GM21381 (cell line): ENCODE measurements around the gene ICAM1.
A peak's percentile ranks its signal among the peaks of the same experiment; 100 is the strongest.
"Not testable (repeated sequence)": the region's sequence is repeated elsewhere in the genome, so short reads cannot be mapped to it uniquely, and the experiment has no call there.

ENCODE experiments used
- ATAC-seq: cut with Tn5 transposase; IDR thresholded peaks from one replicate; pipeline ENCODE4 v1.9.1; 2021; ENCODE audit warnings: mild to moderate bottlenecking, moderate library complexity; ENCODE audit not compliant: unreplicated experiment

ICAM1 gene

DNA sequence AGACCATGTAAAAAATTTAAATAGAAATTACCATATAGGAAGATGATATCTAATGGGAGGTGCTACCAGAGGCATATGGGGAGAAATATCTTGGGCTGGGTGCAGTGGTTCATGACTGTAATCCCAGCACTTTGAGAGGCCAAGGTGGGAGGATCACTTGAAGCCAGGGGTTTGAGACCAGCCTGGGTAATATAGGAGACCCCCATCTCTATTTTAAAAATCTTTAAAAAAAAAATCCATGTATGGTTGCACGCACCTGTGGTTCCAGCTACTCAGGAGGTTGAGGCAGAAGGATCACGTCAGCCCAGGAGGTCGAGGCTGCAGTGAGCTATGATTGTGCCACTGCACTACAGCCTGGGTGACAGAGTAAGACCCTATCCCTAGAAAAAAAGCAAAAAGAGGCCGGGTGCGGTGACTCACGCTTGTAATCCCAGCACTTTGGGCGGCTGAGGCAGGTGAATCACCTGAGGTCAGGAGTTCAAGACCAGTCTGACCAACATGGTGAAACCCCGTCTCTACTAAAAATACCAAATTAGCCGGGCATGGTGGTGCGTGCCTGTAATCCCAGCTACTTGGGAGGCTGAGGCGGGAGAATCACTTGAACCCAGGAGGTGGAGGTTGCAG lies 29.0 kb upstream of the ICAM1 start:
- ATAC-seq: not testable (repeated sequence)

DNA sequence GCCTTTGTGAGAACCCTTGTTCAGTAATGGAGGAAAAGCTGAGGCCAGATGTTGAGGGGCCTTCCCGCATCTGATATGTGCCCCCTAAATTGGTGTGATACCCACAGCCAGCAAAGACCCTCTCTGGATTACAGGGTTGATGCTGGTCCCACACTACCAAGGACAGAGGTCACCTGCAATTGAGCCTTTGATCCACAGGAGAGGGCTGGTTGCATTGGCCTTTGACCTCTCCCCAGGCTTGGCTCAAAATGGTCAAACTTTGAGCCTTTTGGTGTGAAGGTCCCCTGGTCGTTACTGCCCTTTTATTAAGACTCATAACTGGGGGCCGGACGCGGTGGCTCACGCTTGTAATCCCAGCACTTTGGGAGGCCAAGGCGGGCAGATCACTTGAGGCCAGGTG lies 27.3 kb upstream of the ICAM1 start:
- ATAC-seq: no peak

DNA sequence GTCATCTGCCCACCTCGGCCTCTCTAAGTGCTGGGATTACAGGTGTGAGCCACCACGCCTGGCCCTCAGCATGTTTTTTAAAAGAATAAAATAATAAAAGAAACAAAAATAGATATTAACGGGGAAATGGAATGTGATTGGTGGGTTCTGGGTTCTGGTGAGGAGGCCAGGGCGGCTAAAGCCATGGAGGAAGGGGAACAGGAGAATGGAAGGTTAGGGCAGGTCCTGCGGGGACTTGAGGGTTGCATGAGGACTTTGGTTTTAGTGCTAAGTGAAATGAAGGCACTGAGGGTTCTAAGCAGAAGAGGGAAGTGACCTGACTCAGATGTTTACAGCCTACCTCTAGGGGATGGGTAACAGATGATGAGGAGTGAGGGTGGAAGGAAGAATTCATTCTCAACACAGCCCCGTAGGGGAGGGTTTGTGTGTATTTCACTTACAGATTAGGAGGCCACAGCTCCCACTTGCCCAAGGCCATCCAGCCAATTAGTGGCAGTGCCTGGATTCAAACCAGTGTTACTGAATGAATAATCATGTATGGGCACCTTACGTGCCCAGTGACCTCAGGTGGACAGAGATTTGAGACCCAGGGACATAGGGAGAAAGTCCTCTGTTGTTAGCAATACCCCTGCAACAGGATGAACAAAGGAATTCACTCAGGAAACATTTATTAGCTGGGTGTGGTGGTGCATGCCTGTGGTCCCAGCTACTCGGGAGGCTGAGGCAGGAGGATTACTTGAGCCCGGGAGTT lies 25.6 kb upstream of the ICAM1 start:
- no peak for ATAC-seq

DNA sequence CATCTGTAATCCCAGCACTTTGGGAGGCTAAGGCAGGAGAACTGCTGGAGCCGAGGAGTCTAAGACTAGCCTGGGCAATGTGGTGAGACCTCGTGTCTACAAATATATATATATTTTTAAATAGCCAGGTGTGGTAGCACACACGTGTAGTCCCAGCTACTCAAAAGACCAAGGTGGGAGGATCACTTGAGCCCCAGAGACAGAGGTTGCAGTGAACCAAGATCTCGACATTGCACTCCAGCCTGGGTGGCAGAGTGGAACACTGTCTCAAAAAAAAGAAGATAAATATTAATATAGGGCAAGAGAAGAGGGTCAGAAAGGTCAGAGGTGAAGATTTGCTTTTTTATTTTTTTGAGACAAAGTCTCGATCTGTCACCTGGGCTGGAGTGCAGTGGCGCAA lies 24.4 kb upstream of the ICAM1 start:
- ATAC-seq: no peak

DNA sequence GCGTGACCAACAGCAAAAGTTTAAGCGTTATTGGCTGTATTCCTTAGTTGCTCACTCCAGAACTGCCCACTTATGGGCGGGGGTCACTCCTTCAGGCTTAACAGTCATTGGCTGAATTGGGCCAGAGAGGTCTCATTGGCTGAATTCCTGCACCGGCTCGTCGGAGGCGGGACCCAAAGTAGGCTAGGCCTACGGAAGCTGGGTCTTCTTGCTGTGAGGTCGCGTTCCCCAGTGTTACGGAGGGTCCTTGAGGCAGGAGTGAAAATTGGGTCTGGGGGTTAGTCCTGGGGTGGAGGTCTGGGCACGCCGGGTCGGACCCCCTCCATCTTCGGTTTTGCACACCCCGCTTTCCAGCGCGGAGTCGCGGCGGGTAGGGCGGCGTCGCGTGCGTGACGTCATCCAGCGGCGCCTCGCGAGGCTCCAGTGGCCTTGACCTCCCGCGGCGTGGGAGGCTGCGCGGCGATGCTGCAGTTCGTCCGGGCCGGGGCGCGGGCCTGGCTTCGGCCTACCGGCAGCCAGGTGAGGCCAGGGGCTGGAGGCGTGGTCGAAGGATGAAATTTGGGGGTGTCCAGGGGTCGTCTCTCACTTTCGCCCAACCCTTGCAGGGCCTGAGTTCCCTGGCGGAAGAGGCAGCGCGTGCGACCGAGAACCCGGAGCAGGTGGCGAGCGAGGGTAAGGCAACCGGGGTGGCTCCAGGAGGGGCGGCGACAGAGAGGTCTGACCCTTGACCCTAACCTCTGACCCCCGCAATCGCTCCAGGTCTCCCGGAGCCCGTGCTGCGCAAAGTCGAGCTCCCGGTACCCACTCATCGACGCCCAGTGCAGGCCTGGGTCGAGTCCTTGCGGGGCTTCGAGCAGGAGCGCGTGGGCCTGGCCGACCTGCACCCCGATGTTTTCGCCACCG lies 18.9 kb upstream of the ICAM1 start, which contains the start of gene MRPL4:
MRPL4 (plus strand) TSS at position 423 of the 903 bp plus-strand sequence; CDS start at position 463, 40 bp downstream.
- ATAC-seq: peak; percentile 85

DNA sequence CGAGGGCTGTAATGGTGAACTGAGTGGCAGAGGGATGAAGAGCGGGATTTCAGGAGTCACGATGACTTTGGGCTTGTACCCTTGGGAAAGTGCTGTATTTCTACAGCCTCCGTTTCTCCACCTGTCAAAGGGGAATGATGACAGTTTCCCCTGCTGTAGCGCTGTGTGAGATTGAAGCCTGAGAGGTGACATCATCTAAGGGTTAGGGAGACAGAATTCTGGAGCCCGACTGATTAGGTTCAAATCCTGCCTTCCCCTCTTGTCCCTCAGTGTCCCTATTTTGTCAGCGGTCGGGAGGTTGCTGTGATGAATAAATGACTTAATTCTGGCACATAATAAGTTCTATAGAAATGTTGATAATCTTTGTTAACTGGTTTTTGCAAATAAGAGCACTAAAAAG lies 18.2 kb upstream of the ICAM1 start:
- no peak for ATAC-seq

DNA sequence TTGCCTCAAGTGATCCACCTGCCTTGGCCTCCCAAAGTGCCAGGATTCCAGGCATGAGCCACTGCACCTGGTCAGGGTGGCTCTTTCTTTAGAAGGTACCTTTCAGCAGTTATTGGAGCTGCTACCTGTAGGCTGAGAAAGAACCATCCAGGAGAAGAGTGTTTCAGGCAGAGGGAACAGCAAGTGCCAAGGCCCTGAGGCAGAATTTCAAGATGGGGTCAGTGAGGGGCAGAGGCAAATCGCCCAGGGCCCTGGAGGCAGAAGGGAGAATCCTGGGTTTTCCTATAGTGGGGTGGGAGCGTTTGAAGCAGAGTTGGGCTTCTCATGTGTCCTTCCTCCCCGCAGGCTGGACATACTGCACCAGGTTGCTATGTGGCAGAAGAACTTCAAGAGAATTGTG lies 16.7 kb upstream of the ICAM1 start:
- no peak for ATAC-seq

DNA sequence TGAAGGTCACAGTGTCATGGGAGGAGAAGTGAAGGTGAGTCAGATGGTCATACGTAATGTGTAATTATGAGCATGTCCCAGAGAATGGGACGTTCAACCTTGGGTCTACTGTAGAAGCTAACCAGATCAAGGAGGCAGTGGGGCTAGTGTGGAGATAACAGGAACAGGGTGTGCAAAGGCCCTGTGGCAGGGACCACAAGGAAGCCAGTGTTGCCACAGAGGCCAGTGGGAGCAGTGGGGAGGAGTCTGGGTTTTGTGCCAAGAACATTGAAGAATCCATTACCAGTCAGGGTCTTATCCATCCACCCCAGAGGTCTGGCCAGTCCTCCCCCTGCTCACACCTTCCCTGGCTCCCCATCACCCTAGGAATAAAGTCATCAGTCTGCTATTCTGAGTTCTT lies 15.6 kb upstream of the ICAM1 start:
- no peak for ATAC-seq

DNA sequence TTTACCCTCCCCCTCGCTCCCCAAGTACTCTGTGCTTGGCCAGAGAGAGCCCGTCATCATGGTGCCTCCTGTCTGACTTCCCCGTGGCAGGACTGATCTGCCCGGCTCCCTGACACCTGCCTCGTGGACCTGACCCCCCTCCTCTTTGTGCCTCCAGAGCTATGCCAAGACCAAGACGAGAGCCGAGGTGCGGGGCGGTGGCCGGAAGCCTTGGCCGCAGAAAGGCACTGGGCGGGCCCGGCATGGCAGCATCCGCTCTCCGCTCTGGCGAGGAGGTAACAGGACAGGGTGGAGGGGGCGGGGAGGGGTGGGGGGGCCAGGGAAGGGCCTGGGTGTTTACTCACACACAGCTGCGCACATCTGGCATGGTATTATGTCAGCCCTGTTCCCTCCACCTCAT lies 14.4 kb upstream of the ICAM1 start:
- ATAC-seq: no peak

DNA sequence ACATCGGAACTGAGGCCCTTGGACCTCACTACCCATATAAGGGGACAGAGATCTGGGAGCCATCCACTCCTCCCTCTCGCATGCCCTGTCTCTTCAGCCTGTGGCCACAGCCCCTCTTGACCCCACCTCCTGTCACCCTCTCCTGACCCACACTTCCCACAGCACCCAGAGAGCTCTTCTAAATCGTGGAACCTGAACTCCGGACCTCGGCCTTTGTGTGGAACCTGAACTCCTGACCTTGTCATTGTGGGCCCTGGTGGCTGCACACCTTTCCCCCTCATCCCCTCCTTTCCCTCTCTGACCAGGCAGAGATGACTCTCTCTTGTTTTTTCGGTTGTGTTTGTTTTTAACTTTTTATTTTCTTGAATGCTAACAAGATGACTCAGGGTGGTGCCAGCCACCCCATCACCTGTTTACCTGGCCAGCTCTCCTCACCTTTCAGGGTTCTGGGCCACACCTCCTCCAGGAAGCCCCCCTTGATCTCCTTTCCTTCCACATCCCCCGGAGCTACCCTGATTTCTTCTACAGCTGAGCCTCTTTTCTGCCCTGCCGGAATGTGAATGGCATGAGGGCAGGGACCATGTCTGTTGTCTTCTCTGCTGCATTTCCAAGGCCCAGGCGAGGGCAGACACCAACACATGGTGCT lies 13.8 kb upstream of the ICAM1 start:
- no peak for ATAC-seq

DNA sequence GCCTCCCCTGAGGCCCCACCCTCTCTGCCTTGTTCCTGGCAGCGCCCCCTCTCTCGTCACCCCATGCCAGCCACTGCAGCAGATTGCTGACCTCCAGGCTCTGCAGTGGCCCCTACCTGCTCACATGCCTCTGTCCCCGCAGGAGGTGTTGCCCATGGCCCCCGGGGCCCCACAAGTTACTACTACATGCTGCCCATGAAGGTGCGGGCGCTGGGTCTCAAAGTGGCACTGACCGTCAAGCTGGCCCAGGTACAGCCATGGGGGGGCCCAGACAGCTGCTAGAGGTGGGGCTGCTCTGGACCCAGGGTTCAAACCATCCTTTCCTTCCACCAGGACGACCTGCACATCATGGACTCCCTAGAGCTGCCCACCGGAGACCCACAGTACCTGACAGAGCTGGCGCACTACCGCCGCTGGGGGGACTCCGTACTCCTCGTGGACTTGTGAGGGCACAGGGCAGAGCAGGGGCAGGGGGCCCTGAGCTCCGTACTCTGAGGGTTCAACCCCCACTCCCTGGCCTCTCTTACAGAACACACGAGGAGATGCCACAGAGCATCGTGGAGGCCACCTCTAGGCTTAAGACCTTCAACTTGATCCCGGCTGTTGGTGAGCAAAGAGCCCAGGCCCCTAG lies 12.7 kb upstream of the ICAM1 start:
- ATAC-seq: no peak

DNA sequence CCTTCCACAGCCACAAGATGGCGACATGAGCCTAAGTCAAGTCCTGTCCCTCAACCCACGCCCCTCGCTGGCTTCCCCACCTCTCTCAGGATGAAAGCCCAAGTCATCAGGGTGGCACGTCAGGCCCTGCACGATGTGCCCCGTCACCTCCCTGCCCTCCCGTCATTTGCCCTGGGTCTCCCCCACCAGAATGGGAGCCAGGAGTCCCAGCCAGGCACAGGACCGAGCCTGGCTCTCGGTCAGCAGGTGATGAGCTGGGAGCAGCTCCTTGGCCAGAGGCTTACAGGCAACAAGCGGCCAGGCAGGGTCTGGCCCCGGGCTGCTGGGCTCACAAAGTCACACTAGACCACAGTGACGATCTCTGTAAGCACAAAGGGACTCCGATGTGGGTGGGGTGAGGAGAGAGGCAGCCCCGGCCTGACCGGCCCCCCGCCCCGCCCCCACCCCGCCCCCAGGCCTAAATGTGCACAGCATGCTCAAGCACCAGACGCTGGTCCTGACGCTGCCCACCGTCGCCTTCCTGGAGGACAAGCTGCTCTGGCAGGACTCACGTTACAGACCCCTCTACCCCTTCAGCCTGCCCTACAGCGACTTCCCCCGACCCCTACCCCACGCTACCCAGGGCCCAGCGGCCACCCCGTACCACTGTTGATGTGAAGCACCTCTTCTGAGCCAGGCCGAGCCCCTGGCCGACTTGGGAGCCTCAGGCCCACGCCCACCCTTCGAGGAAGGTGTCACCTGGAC lies 11.6 kb upstream of the ICAM1 start:
- ATAC-seq: peak; percentile 51

DNA sequence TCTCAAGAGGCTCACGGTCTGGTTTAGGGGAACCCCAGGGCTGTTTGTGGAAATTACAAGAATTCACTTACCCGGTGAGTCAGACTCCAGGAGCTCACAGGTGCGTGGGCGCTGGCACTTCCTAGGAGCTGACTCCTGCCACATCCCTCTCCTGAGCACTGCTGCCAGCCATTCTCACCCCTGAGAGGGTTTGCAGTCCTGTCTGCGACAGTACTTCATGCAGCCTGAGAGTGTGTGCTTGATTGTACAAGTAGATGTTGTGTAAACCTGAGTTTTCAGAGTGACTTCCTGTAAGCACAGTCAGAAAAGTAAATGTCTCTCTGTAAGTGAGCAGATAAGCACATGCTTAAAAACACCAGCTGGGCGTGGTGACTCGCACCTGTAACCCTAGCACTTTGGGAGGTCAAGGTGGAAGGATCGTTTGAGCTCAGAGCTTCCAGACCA lies 10.8 kb upstream of the ICAM1 start:
- no peak for ATAC-seq

DNA sequence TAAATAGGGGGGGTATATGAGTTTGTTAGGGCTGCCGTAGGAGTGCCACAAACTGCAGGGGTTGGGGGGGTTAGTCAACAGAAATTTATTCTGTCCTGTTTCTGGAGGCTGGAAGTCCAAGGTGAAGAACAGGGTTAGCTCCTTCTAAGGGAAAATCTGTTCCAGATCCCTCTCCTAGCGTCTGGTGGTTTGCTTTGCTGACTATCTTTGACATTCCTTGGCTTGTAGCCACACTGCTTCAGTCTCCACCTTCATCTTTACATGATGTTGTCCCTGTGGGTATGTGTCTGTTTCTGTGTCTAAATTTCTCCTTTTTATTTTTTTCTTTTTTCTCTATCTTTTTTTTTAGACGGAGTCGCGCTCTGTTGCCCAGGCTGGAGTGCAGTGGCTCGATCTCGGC lies 8.1 kb upstream of the ICAM1 start:
- no peak for ATAC-seq

DNA sequence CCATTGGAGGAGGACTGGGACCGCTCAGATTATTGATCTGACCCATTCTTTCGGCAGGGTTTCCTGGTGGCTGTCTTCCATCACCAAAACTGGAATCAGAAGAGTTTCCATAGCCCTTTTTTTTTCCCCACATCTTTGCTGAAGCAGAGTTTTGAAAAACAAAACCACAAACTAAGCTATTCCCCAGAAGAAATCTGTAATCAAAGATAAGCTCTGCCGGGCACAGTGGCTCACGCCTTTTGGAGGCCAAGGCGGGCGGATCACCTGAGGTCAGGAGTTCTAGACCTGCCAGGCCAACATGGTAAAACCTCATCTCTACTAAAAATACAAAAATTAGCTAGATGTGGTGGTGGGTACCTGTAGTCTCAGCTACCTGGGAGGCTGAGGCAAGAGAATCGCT lies 4.2 kb upstream of the ICAM1 start:
- ATAC-seq: no peak

DNA sequence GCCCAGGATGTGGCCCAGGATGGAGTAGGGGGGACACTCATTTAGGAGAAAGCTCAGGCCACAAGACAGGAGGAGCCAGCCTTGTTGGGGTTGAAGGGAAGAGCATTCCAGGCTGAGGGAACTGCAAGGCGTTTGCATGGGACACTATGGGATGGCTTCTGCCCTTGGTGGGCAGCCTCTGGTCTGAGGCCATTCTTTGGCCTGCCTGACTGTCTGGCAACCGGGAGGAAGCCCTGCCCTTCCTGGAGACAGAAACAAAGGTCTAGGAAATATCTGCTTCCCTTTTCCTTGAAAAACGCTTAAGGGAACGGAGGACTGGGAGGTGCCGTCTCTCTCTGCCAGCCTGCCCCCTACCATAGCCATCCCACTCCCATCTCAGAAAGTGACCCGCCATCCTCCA lies 2.8 kb upstream of the ICAM1 start:
- ATAC-seq: no peak

DNA sequence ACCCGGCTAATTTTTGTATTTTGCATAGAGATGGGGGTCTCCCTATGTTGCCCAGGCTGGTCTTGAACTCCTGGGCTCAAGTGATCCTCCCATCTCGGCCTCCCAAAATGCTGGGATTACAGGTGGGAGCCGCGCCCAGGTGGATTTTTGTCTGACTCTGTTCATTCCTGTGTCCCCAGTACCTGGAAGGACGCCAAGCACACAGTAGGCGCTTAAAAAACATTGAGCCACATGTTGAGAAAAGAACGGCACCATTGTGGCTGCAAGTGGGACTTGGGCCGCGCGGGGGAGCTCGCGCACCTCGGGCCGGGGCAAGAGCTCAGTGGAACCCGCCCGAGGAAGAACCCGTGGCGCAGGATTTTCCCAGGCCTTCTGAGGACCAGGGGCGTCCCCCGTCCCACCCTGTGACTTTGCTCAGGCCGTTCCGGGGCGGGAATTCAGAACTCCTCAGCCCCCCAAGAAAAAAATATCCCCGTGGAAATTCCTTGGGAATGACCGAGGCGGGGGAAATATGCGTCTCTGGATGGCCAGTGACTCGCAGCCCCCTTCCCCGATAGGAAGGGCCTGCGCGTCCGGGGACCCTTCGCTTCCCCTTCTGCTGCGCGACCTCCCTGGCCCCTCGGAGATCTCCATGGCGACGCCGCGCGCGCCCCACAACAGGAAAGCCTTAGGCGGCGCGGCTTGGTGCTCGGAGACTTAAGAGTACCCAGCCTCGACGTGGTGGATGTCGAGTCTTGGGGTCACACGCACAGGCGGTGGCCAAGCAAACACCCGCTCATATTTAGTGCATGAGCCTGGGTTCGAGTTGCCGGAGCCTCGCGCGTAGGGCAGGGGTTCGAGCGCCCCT lies 1.4 kb upstream of the ICAM1 start:
- peak; percentile 41 for ATAC-seq

DNA sequence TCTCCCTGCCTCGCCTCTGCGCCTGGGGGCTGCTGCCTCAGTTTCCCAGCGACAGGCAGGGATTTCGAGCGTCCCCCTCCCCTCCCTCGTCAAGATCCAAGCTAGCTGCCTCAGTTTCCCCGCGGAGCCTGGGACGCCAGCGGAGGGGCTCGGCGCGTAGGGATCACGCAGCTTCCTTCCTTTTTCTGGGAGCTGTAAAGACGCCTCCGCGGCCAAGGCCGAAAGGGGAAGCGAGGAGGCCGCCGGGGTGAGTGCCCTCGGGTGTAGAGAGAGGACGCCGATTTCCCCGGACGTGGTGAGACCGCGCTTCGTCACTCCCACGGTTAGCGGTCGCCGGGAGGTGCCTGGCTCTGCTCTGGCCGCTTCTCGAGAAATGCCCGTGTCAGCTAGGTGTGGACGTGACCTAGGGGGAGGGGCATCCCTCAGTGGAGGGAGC lies 722 bp upstream of the ICAM1 start:
- ATAC-seq: peak; percentile 43

DNA sequence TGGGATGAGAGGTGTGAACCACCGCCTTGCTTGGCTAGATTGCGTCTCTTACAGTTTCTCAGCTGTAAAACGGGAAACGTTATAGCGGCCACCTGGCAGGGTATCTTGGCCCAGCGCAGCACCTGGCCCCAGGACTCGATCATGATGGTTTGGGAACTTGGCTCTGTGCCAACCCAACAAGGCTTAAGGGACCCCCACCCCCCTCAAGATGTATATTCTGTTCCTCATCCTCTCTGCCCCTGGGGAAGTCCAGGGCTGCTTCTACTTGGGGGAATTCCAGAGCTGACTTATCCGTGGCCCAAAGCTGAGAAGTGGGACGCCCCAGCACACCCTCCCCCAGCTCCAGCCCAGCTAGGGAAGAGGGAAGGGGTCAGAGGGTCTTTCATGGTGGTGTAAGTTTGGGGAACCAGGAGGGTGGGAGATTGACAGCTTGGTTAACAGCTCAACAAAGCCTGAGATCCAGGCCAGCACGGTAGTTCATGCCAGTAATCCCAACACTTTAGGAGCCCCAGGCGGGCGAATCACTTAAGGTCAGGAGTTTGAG lies 695 bp downstream of the ICAM1 start:
- peak; percentile 21 for ATAC-seq
